Measurements from ENCODE around the gene PTPRU. TPM values are rescaled to one million over a fixed set of nuclear protein-coding genes. Genes with fewer than 3 reads are reported as not detected.
"Not testable (repeated sequence)": the region's sequence is repeated elsewhere in the genome, so short reads cannot be mapped to it uniquely, and the experiment has no call there.

Gene PTPRU
- total and polyA plus RNA-seq, 4 donors, result 1.6 to 15.1 (median 6.0) TPM

DNA sequence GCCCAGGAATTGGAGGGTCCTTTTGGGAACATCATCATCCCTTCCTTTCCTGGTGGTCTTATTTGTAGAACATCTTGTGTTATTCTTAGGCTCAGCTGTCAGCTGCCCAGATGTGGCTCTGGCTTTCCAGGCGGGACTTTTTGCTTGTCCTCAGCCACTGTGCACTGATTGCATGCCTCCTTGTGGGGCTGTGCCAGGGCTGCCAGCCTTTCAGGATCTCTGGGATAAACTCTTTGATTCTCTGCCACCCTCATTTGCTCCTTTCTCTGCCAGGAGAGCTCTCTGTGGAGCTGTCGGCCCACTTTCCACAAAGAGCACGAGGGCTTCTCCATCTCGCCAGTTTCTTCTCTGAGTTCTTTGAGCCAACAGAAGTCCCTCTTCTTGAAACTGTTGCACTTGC is 63.1 kb downstream of the PTPRU start (continued):
- TF ChIP-seq, protein P1, sequence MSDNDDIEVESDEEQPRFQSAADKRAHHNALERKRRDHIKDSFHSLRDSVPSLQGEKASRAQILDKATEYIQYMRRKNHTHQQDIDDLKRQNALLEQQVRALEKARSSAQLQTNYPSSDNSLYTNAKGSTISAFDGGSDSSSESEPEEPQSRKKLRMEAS (IDR thresholded peaks at IDR 0.05), result no peak
- TF ChIP-seq YY1 (IDR thresholded peaks at IDR 0.05) (no peak), RXRA (IDR thresholded peaks at IDR 0.05) (no peak), GABPA (IDR thresholded peaks at IDR 0.05 in 1 of 2, conservative IDR thresholded peaks at IDR 0.05 in 1 of 2) (no peak), FOXA1 (IDR thresholded peaks at IDR 0.05) (no peak), TAF1 (conservative IDR thresholded peaks at IDR 0.05) (no peak), FOXA2 (IDR thresholded peaks at IDR 0.05) (no peak)
- TF ChIP-seq, protein P2, sequence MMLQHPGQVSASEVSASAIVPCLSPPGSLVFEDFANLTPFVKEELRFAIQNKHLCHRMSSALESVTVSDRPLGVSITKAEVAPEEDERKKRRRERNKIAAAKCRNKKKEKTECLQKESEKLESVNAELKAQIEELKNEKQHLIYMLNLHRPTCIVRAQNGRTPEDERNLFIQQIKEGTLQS (IDR thresholded peaks at IDR 0.05), result no peak
- TF ChIP-seq, protein P3, sequence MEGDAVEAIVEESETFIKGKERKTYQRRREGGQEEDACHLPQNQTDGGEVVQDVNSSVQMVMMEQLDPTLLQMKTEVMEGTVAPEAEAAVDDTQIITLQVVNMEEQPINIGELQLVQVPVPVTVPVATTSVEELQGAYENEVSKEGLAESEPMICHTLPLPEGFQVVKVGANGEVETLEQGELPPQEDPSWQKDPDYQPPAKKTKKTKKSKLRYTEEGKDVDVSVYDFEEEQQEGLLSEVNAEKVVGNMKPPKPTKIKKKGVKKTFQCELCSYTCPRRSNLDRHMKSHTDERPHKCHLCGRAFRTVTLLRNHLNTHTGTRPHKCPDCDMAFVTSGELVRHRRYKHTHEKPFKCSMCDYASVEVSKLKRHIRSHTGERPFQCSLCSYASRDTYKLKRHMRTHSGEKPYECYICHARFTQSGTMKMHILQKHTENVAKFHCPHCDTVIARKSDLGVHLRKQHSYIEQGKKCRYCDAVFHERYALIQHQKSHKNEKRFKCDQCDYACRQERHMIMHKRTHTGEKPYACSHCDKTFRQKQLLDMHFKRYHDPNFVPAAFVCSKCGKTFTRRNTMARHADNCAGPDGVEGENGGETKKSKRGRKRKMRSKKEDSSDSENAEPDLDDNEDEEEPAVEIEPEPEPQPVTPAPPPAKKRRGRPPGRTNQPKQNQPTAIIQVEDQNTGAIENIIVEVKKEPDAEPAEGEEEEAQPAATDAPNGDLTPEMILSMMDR (IDR thresholded peaks at IDR 0.05; ENCODE audit: low read depth, low read length, missing input control), result no peak

DNA sequence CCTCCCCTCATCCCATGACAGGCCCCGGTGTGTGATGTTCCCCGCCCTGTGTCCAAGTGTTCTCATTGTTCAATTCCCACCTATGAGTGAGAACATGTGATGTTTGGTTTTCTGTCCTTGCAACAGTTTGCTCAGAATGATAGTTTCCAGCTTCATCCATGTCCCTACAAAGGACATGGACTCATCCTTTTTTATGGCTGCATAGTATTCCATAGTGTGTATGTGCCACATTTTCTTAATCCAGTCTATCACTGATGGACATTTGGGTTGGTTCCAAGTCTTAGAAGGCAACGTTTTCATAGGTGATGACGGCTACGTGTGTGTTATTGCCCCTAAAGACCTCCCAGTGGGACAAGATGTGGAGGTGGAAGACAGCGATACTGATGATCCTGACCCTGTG is 65.4 kb downstream of the PTPRU start:
- Histone ChIP-seq H3K36me3 (ENCODE audit: control insufficient read depth in 4 of 4, insufficient read depth in 3 of 4, low read depth in 1 of 4, low read length in 3 of 4) (peaks cover 0 to 11% (median under 1%) of the 10 kb centered on the region in 4 donors), H3K4me1 (ENCODE audit: control insufficient read depth in 4 of 4, insufficient read depth in 4 of 4, low read length in 3 of 4) (peaks cover 6 to 16% (median 13%) of the 10 kb centered on the region in 4 donors)
- not testable (repeated sequence) for H3K9me3 ChIP-seq (ENCODE audit: control insufficient read depth in 4 of 4, low read length in 3 of 4); DNase-seq (ENCODE audit: low spot score); H3K4me3 ChIP-seq (ENCODE audit: low read depth in 1 of 3, low read length in 3 of 3); H3K9ac ChIP-seq (ENCODE audit: low read depth in 1 of 2, low read length in 2 of 2); H3K27me3 ChIP-seq (ENCODE audit: control insufficient read depth in 4 of 4, insufficient read depth in 4 of 4, low read length in 3 of 4); H3K27ac ChIP-seq (ENCODE audit: low read depth in 1 of 2, low read length in 2 of 2)
- WGBS, result 97% methylated on average over 6 of the region's 6 CpGs

DNA sequence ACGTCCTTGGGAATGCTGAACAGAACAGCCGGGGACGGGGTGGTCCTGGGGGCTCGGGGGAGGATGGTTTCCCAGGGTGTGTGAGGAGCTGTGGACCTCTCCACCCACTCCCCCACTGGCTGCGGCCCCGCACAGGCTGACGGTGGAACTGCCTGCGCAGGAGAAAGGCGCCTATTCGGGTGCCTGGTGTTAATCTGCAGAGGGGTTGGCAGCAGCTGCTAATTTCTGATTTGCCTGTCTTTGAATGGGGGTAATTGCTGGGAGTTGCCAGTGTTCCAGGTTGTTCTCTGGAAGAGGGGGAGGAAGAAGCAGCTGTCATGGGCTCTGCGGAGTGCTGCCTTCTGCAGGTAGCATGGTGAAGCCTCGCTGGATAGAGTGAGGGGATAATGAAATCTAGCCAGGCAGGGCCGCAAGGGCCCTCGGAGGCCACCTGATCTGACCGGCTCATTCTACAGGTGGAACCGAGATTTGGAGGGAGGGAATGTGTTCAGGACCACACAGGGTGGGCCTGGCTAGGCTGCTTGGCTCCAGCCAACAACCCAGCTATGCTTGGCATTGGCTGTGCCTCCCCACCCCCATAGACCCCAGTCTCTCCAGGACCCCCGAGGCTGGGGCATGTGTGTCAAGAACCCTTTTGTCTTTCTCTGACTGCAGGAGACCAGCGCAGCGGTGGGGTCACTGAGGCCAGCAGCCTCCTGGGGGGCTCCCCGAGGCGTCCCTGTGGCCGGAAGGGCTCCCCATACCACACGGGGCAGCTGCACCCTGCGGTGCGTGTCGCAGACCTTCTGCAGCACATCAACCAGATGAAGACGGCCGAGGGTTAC is 67.1 kb downstream of the PTPRU start:
- peaks cover 6 to 16% (median 13%) of the 10 kb centered on the region in 4 donors for H3K4me1 ChIP-seq (ENCODE audit: control insufficient read depth in 4 of 4, insufficient read depth in 4 of 4, low read length in 3 of 4)
- no peak for DNase-seq (ENCODE audit: low spot score)
- H3K9me3 ChIP-seq (ENCODE audit: control insufficient read depth in 4 of 4, low read length in 3 of 4), result no peaks in the 10 kb centered on the region
- H3K36me3 ChIP-seq (ENCODE audit: control insufficient read depth in 4 of 4, insufficient read depth in 3 of 4, low read depth in 1 of 4, low read length in 3 of 4), result peaks cover 0 to 11% (median under 1%) of the 10 kb centered on the region in 4 donors
- H3K4me3 ChIP-seq (ENCODE audit: low read depth in 1 of 3, low read length in 3 of 3), result no peak overlapping the region
- H3K27me3 ChIP-seq (ENCODE audit: control insufficient read depth in 4 of 4, insufficient read depth in 4 of 4, low read length in 3 of 4), result no peaks in the 10 kb centered on the region
- no peak overlapping the region for H3K9ac ChIP-seq (ENCODE audit: low read depth in 1 of 2, low read length in 2 of 2)
- TF ChIP-seq, protein P4, sequence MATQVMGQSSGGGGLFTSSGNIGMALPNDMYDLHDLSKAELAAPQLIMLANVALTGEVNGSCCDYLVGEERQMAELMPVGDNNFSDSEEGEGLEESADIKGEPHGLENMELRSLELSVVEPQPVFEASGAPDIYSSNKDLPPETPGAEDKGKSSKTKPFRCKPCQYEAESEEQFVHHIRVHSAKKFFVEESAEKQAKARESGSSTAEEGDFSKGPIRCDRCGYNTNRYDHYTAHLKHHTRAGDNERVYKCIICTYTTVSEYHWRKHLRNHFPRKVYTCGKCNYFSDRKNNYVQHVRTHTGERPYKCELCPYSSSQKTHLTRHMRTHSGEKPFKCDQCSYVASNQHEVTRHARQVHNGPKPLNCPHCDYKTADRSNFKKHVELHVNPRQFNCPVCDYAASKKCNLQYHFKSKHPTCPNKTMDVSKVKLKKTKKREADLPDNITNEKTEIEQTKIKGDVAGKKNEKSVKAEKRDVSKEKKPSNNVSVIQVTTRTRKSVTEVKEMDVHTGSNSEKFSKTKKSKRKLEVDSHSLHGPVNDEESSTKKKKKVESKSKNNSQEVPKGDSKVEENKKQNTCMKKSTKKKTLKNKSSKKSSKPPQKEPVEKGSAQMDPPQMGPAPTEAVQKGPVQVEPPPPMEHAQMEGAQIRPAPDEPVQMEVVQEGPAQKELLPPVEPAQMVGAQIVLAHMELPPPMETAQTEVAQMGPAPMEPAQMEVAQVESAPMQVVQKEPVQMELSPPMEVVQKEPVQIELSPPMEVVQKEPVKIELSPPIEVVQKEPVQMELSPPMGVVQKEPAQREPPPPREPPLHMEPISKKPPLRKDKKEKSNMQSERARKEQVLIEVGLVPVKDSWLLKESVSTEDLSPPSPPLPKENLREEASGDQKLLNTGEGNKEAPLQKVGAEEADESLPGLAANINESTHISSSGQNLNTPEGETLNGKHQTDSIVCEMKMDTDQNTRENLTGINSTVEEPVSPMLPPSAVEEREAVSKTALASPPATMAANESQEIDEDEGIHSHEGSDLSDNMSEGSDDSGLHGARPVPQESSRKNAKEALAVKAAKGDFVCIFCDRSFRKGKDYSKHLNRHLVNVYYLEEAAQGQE (IDR thresholded peaks at IDR 0.05), result no peak
- TF ChIP-seq JUND (IDR thresholded peaks at IDR 0.05) (no peak), GABPA (IDR thresholded peaks at IDR 0.05 in 1 of 2, conservative IDR thresholded peaks at IDR 0.05 in 1 of 2) (no peak), YY1 (IDR thresholded peaks at IDR 0.05) (no peak), HNF4G (IDR thresholded peaks at IDR 0.05) (no peak)
- TF ChIP-seq, protein P1 (IDR thresholded peaks at IDR 0.05), result no peak
- no peak overlapping the region for H3K27ac ChIP-seq (ENCODE audit: low read depth in 1 of 2, low read length in 2 of 2)
- WGBS, result 85% methylated on average over 28 of the region's 28 CpGs
